Progenitor cell of endocrine pancreas (in vitro differentiated cells): Measurements from ENCODE around the gene SLC17A7. TPM values are rescaled to one million over a fixed set of nuclear protein-coding genes. Genes with fewer than 3 reads are reported as not detected.

Source experiments
- DNase-seq: peaks from one replicate; pipeline ENCODE4 v3.0.0; 2021; ENCODE audit warnings: low spot score; ENCODE audit not compliant: unreplicated experiment
- H3K27ac Mint-ChIP-seq: 2 replicates; pipeline ENCODE4 v1.8.0; 2021; ENCODE audit warnings: mild to moderate bottlenecking, moderate library complexity, mixed read lengths
- H3K27me3 Mint-ChIP-seq: 2 replicates; pipeline ENCODE4 v1.8.0; 2021; ENCODE audit warnings: mixed read lengths
- H3K36me3 Mint-ChIP-seq: 2 replicates; pipeline ENCODE4 v1.8.0; 2022; ENCODE audit warnings: mixed read lengths; ENCODE audit not compliant: insufficient read depth
- H3K4me1 Mint-ChIP-seq: 2 replicates; pipeline ENCODE4 v1.8.0; 2021; ENCODE audit warnings: low read depth, mixed read lengths
- H3K4me3 Mint-ChIP-seq: 2 replicates; pipeline ENCODE4 v1.8.0; 2021; ENCODE audit warnings: low read depth, mild to moderate bottlenecking, moderate library complexity, mixed read lengths
- H3K9me3 Mint-ChIP-seq: 2 replicates; pipeline ENCODE4 v1.8.0; 2021; ENCODE audit warnings: low read depth, mixed read lengths
- CTCF ChIP-seq: fragments of 200-600 bp; sonication (generic); IDR thresholded peaks from one replicate; pipeline ENCODE4 v1.5.0; 2021; ENCODE audit warnings: antibody characterized with exemption, mild to moderate bottlenecking; ENCODE audit not compliant: unreplicated experiment
- total RNA-seq: library from RNA; stranded (reverse); gene quantifications from 2 replicates; pipeline ENCODE4 v1.2.1, GENCODE V29; 2021

SLC17A7 gene
- total RNA-seq, 1 donor from 2014 or later: 0.29 TPM

GRCh38 chr19:49432141-49433073, 8.9 kb downstream of the SLC17A7 start:
- DNase-seq: no peak
- no peak overlapping the region for H3K4me3 Mint-ChIP-seq
- peaks cover 4% of the 10 kb centered on the region for H3K4me1 Mint-ChIP-seq
- no peaks in the 10 kb centered on the region for H3K36me3 Mint-ChIP-seq
- H3K9me3 Mint-ChIP-seq: no peaks in the 10 kb centered on the region
- H3K27me3 Mint-ChIP-seq: peaks cover 86% of the 10 kb centered on the region
- H3K27ac Mint-ChIP-seq: no peak overlapping the region
- TF ChIP-seq CTCF: no peak

GRCh38 chr19:49431330-49431749, 10.0 kb downstream of the SLC17A7 start:
- Mint-ChIP-seq H3K9me3 (no peaks in the 10 kb centered on the region), H3K4me1 (peaks cover 6% of the 10 kb centered on the region), H3K27ac (no peak overlapping the region), H3K4me3 (no peak overlapping the region), H3K36me3 (no peaks in the 10 kb centered on the region), H3K27me3 (peaks cover 86% of the 10 kb centered on the region)
- DNase-seq: no peak
- no peak for TF ChIP-seq CTCF

GRCh38 chr19:49430678-49431329, 10.5 kb downstream of the SLC17A7 start:
- Mint-ChIP-seq H3K27me3 (peaks cover 86% of the 10 kb centered on the region), H3K27ac (no peak overlapping the region), H3K4me1 (peaks cover 8% of the 10 kb centered on the region), H3K4me3 (no peak overlapping the region), H3K36me3 (no peaks in the 10 kb centered on the region), H3K9me3 (no peaks in the 10 kb centered on the region)
- no peak for TF ChIP-seq CTCF
- DNase-seq: no peak

GRCh38 chr19:49430172-49430677, 11.1 kb downstream of the SLC17A7 start:
- no peak overlapping the region for H3K27ac Mint-ChIP-seq
- peaks cover 11% of the 10 kb centered on the region for H3K4me1 Mint-ChIP-seq
- TF ChIP-seq CTCF: no peak
- no peaks in the 10 kb centered on the region for H3K36me3 Mint-ChIP-seq
- no peaks in the 10 kb centered on the region for H3K9me3 Mint-ChIP-seq
- H3K4me3 Mint-ChIP-seq: no peak overlapping the region
- H3K27me3 Mint-ChIP-seq: peaks cover 86% of the 10 kb centered on the region
- no peak for DNase-seq
